B cell (primary cell): ENCODE measurements around the gene ARHGDIB. TPM values are rescaled to one million over a fixed set of nuclear protein-coding genes. Genes with fewer than 3 reads are reported as not detected.
A peak's percentile ranks its signal among the peaks of the same experiment; 100 is the strongest.

Source experiments
- ATAC-seq: fragments of 200-7000 bp; cut with Tn5 transposase; one replicate; pipeline ENCODE4 v1.10.0; 2021; ENCODE audit warnings: low read depth, mild to moderate bottlenecking, moderate number of reproducible peaks, moderate library complexity
- CTCF ChIA-PET: fragments of 350-600 bp; sonication (Branson Sonifier 250); formaldehyde crosslinking; loops from one replicate; lab custom pipeline; 2021; ENCODE audit warnings: antibody characterized with exemption, inconsistent platforms; lab: Charles Lee
- POLR2A ChIA-PET: fragments of 350-600 bp; sonication (Branson Sonifier 250); formaldehyde crosslinking; loops from one replicate; lab custom pipeline; 2021; ENCODE audit warnings: antibody characterized with exemption; lab: Charles Lee
- DNase-seq: peaks from one replicate; pipeline ENCODE4 v3.0.0; 2013
- H2AFZ ChIP-seq: 2 replicates; pipeline ENCODE4 v1.6.1; 2012; ENCODE audit warnings: mild to moderate bottlenecking, low read depth, low read length; ENCODE audit not compliant: insufficient read depth, poor library complexity, severe bottlenecking
- H3K27ac ChIP-seq, 2 donors: 1 replicate in 1 of 2; 2 replicates in 1 of 2; pipeline ENCODE4 v1.5.1; 2012 to 2013; ENCODE audit warnings: low read length in 2 of 2, mild to moderate bottlenecking in 2 of 2, moderate library complexity in 1 of 2
- H3K27me3 ChIP-seq, 4 experiments: fragments of 200-600 bp in 1 of 4; sonication (generic) in 1 of 4; replicated peaks in 1 of 4; 1 replicate in 2 of 4; 2 replicates in 2 of 4; pipeline versions ENCODE4 v1.6.1 to v1.7.0; 2013 to 2016; ENCODE audit warnings: low read length in 3 of 4, mild to moderate bottlenecking in 2 of 4, mixed read lengths in 1 of 4, moderate library complexity in 1 of 4; ENCODE audit not compliant: insufficient read depth in 4 of 4, control insufficient read depth in 3 of 4; ENCODE audit errors: control extremely low read depth in 1 of 4
- H3K36me3 ChIP-seq, 2 experiments: replicated peaks in 1 of 2; 1 replicate in 1 of 2; 2 replicates in 1 of 2; pipeline versions ENCODE4 v1.6.1 to v1.7.1; 2013; ENCODE audit warnings: low read length in 1 of 2; ENCODE audit not compliant: insufficient read depth in 2 of 2, control insufficient read depth in 1 of 2; ENCODE audit errors: control extremely low read depth in 1 of 2, extremely low read depth in 1 of 2
- H3K4me1 ChIP-seq, 2 donors: fragments of 200-600 bp in 1 of 2; sonication (generic) in 1 of 2; 1 replicate in 1 of 2; 2 replicates in 1 of 2; pipeline versions ENCODE4 v1.5.1 to v1.6.1; 2013 to 2017; ENCODE audit warnings: low read length in 2 of 2; ENCODE audit not compliant: control insufficient read depth in 2 of 2, insufficient read depth in 2 of 2
- H3K4me2 ChIP-seq: replicated peaks from 2 replicates; pipeline ENCODE3; 2012; ENCODE audit warnings: mild to moderate bottlenecking, low read depth, low read length; ENCODE audit not compliant: poor library complexity, severe bottlenecking
- H3K4me3 ChIP-seq, 5 experiments: fragments of 200-600 bp in 1 of 5; sonication (generic) in 1 of 5; 1 replicate in 3 of 5; 2 replicates in 2 of 5; pipeline versions ENCODE4 v1.5.1 to v1.7.0; 2011 to 2016; ENCODE audit warnings: low read length in 4 of 5, mild to moderate bottlenecking in 4 of 5, low read depth in 2 of 5, control low read depth in 1 of 5, moderate library complexity in 1 of 5; ENCODE audit not compliant: insufficient read depth in 1 of 5; ENCODE audit errors: control extremely low read depth in 1 of 5, extremely low read depth in 1 of 5
- H3K79me2 ChIP-seq: fragments of 200-600 bp; sonication (generic); one replicate; pipeline ENCODE4 v1.6.0; 2016; ENCODE audit warnings: low read length; ENCODE audit not compliant: control insufficient read depth, insufficient read depth
- H3K9ac ChIP-seq: fragments of 200-600 bp; sonication (generic); 2 replicates; pipeline ENCODE4 v1.6.1; 2017; ENCODE audit warnings: mild to moderate bottlenecking, low read length, moderate library complexity
- H3K9me3 ChIP-seq, 3 donors: one replicate each; pipeline versions ENCODE4 v1.6.1 to v1.7.1; 2013; ENCODE audit warnings: low read length in 2 of 3; ENCODE audit not compliant: control insufficient read depth in 2 of 3, insufficient read depth in 1 of 3; ENCODE audit errors: control extremely low read depth in 1 of 3
- H4K20me1 ChIP-seq: 2 replicates; pipeline ENCODE4 v1.6.0; 2012; ENCODE audit warnings: mild to moderate bottlenecking, low read length; ENCODE audit not compliant: insufficient read depth, control insufficient read depth, poor library complexity, severe bottlenecking
- H3K27ac Mint-ChIP-seq: one replicate; pipeline ENCODE4 v1.8.0; 2021; ENCODE audit warnings: mixed read lengths
- H3K27me3 Mint-ChIP-seq: one replicate; pipeline ENCODE4 v1.8.0; 2021; ENCODE audit warnings: mixed read lengths
- H3K4me1 Mint-ChIP-seq: one replicate; pipeline ENCODE4 v1.8.0; 2021; ENCODE audit warnings: mixed read lengths
- H3K4me3 Mint-ChIP-seq: one replicate; pipeline ENCODE4 v1.8.0; 2021; ENCODE audit warnings: mixed read lengths
- H3K9me3 Mint-ChIP-seq: one replicate; pipeline ENCODE4 v1.8.0; 2022; ENCODE audit warnings: mixed read lengths; ENCODE audit not compliant: insufficient read depth
- CTCF ChIP-seq: fragments of 200-600 bp; IDR thresholded peaks from one replicate; pipeline ENCODE4 v1.8.0; 2022; ENCODE audit warnings: antibody characterized with exemption, mild to moderate bottlenecking
- EZH2 ChIP-seq: IDR thresholded peaks from 2 replicates; pipeline ENCODE4 v1.6.1; 2012; ENCODE audit warnings: borderline replicate concordance, low read depth, mild to moderate bottlenecking, moderate library complexity, low read length; ENCODE audit not compliant: insufficient read depth, poor library complexity, severe bottlenecking
- WGBS: methylation state at CpG from one replicate; pipeline ENCODE4 v1.1.5; 2013; ENCODE audit warnings: missing lambda C conversion rate; ENCODE audit not compliant: insufficient coverage; 5-methylcytosine and 5-hydroxymethylcytosine counted together
- intact Hi-C: fragments of 100-400 bp; cut with micrococcal nuclease; formaldehyde crosslinking; loops from one replicate; pipeline ENCODE4 v1.10.0; 2022
- polyA plus RNA-seq: library from polyadenylated mRNA; depleted of rRNA; stranded (reverse); fragments of >200 nt; gene quantifications from 2 replicates; pipeline ENCODE4 v1.2.3, GENCODE V29; 2012
- total RNA-seq, 2 donors: library from RNA; stranded (reverse); fragments of 120-200 nt in 1 of 2; gene quantifications; 1 replicate in 1 of 2; 2 replicates in 1 of 2; pipeline versions ENCODE4 v1.2.3 to v1.2.4, GENCODE V29; 2013 to 2022

The ARHGDIB gene
- total and polyA plus RNA-seq, 2 donors (not counting 1 experiment from before 2014, with no cell fraction given) = 514 to 826 TPM

GRCh38 chr12:14937014-14937413 lies 24.4 kb downstream of the ARHGDIB start:
- Histone ChIP-seq H4K20me1 (peaks cover under 1% of the 10 kb centered on the region), H2AFZ (no peak overlapping the region), H3K4me1 (peaks cover 11 to 19% of the 10 kb centered on the region in 2 donors), H3K79me2 (peaks cover 22% of the 10 kb centered on the region), H3K4me3 (no peak overlapping the region), H3K36me3 (peaks cover 16 to 60% of the 10 kb centered on the region in 2 experiments), H3K9ac (no peak overlapping the region), H3K4me2 (no peak overlapping the region), H3K9me3 (peaks cover 0 to 8% (median 0%) of the 10 kb centered on the region in 3 donors), H3K27ac (peak overlapping the region in 1 of 2 donors; percentile 14), H3K27me3 (no peaks in the 10 kb centered on the region)
- intact Hi-C loops = loop anchor here (2.0 kb wide), 1 partner anchor 58 kb away; no protein-coding TSS in a partner anchor
- no peak for DNase-seq
- no peak for ATAC-seq
- H3K27me3 Mint-ChIP-seq = no peaks in the 10 kb centered on the region
- ChIA-PET POLR2A (no interaction called here), CTCF (interaction anchor here (0.8 to 4.9 kb wide), 6 partner anchors 11 to 751 kb away, joined by 3 to 60 read pairs (median 6); no protein-coding TSS in a partner anchor)
- no peak overlapping the region for H3K4me3 Mint-ChIP-seq
- no peak for TF ChIP-seq CTCF
- TF ChIP-seq EZH2 = no peak
- peak overlapping the region; percentile 63 for H3K27ac Mint-ChIP-seq
- H3K4me1 Mint-ChIP-seq = peaks cover 28% of the 10 kb centered on the region
- 100% methylated on average over 2 of the region's 3 CpGs for WGBS
- peaks cover 2% of the 10 kb centered on the region for H3K9me3 Mint-ChIP-seq

- H3K27ac Mint-ChIP-seq = peak overlapping the region; percentile 33
- no peak for ATAC-seq
- peaks cover 2% of the 10 kb centered on the region for H3K9me3 Mint-ChIP-seq
- H2AFZ ChIP-seq = no peak overlapping the region
- peaks cover 22% of the 10 kb centered on the region for H3K79me2 ChIP-seq
- no peak overlapping the region for H3K4me3 ChIP-seq
- DNase-seq = no peak
- H4K20me1 ChIP-seq = no peaks in the 10 kb centered on the region
- POLR2A ChIA-PET = no interaction called here
- no peak overlapping the region for H3K27ac ChIP-seq
- peaks cover 19 to 60% of the 10 kb centered on the region in 2 experiments for H3K36me3 ChIP-seq
- peaks cover 0 to 8% (median 0%) of the 10 kb centered on the region in 3 donors for H3K9me3 ChIP-seq
- no peaks in the 10 kb centered on the region for H3K27me3 ChIP-seq
- intact Hi-C loops = loop anchor here (2.0 kb wide), 1 partner anchor 58 kb away; no protein-coding TSS in a partner anchor
- 94% methylated on average over 5 of the region's 6 CpGs for WGBS
- no peaks in the 10 kb centered on the region for H3K27me3 Mint-ChIP-seq
- H3K4me1 ChIP-seq = peaks cover 11 to 19% of the 10 kb centered on the region in 2 donors
- no peak overlapping the region for H3K4me2 ChIP-seq
- H3K4me1 Mint-ChIP-seq = peaks cover 28% of the 10 kb centered on the region
- TF ChIP-seq CTCF (no peak), EZH2 (no peak)
- CTCF ChIA-PET = interaction anchor here (0.8 to 4.9 kb wide), 6 partner anchors 49 to 750 kb away, joined by 3 to 60 read pairs (median 4); no protein-coding TSS in a partner anchor
- H3K9ac ChIP-seq = no peak overlapping the region
- H3K4me3 Mint-ChIP-seq = no peak overlapping the region
These were observed 25.1 kb downstream of the ARHGDIB start for GRCh38 chr12:14936224-14936861.
